ENCODE measurements around the gene IPO11. TPM values are rescaled to one million over a fixed set of nuclear protein-coding genes. Genes with fewer than 3 reads are reported as not detected.

Gene IPO11
- total RNA-seq, 4 donors from 2014 or later = 15.5 to 36.0 (median 20.1) TPM

GRCh38 chr5:62608529-62609511 is 196.3 kb downstream of the IPO11 start:
- DNase-seq = no peak
- no peak overlapping the region for H3K4me3 ChIP-seq
- no peaks in the 10 kb centered on the region for H3K9me3 ChIP-seq
- intact Hi-C loops (cut with DNase I; ENCODE audit: low total_unique reads) = no loop called here
- no peak for TF ChIP-seq CTCF (IDR thresholded peaks at IDR 0.05 in 4 of 5, conservative IDR thresholded peaks at IDR 0.05 in 1 of 5)
- TF ChIP-seq POLR2A (IDR thresholded peaks at IDR 0.05) = no peak
- ATAC-seq = no peak
- peaks cover 0 to 4% of the 10 kb centered on the region in 2 donors for H3K36me3 ChIP-seq
- no peak overlapping the region for H3K27ac ChIP-seq
- in situ Hi-C loops (cut with MboI; ENCODE audit: low sequenced_read_pairs in 4 of 4) = no loop called here
- H3K27me3 ChIP-seq = no peaks in the 10 kb centered on the region
- H3K4me1 ChIP-seq = no peaks in the 10 kb centered on the region

- no peak for ATAC-seq
- in situ Hi-C loops (cut with MboI; ENCODE audit: low sequenced_read_pairs in 4 of 4) (no loop called here), intact Hi-C loops (cut with DNase I; ENCODE audit: low total_unique reads) (no loop called here)
- no peak for DNase-seq
- H3K36me3 ChIP-seq = peaks cover 0 to 5% of the 10 kb centered on the region in 2 donors
- no peaks in the 10 kb centered on the region for H3K9me3 ChIP-seq
- H3K4me1 ChIP-seq = no peaks in the 10 kb centered on the region
- no peak overlapping the region for H3K4me3 ChIP-seq
- H3K27ac ChIP-seq = no peak overlapping the region
- no peaks in the 10 kb centered on the region for H3K27me3 ChIP-seq
- TF ChIP-seq CTCF (IDR thresholded peaks at IDR 0.05 in 4 of 5, conservative IDR thresholded peaks at IDR 0.05 in 1 of 5) (no peak), POLR2A (IDR thresholded peaks at IDR 0.05) (no peak)
These were observed 201.8 kb downstream of the IPO11 start for GRCh38 chr5:62614355-62614754.

- no peak overlapping the region for H3K4me3 ChIP-seq
- no peak for DNase-seq
- H3K27me3 ChIP-seq = no peaks in the 10 kb centered on the region
- peaks cover 0 to 5% of the 10 kb centered on the region in 2 donors for H3K36me3 ChIP-seq
- ATAC-seq = no peak
- in situ Hi-C loops (cut with MboI; ENCODE audit: low sequenced_read_pairs in 4 of 4) = no loop called here
- intact Hi-C loops (cut with DNase I; ENCODE audit: low total_unique reads) = no loop called here
- no peaks in the 10 kb centered on the region for H3K4me1 ChIP-seq
- no peaks in the 10 kb centered on the region for H3K9me3 ChIP-seq
- TF ChIP-seq POLR2A (IDR thresholded peaks at IDR 0.05) = no peak
- no peak overlapping the region for H3K27ac ChIP-seq
These were observed 204.2 kb downstream of the IPO11 start for GRCh38 chr5:62616615-62617277.

- Histone ChIP-seq H3K4me1 (no peaks in the 10 kb centered on the region), H3K27me3 (no peaks in the 10 kb centered on the region), H3K27ac (no peak overlapping the region), H3K36me3 (peaks cover 0 to 5% of the 10 kb centered on the region in 2 donors), H3K4me3 (no peak overlapping the region), H3K9me3 (no peaks in the 10 kb centered on the region)
- DNase-seq = no peak
- TF ChIP-seq CTCF (IDR thresholded peaks at IDR 0.05 in 4 of 5, conservative IDR thresholded peaks at IDR 0.05 in 1 of 5) (no peak), POLR2A (IDR thresholded peaks at IDR 0.05) (no peak)
- in situ Hi-C loops (cut with MboI; ENCODE audit: low sequenced_read_pairs in 4 of 4) = no loop called here
- intact Hi-C loops (cut with DNase I; ENCODE audit: low total_unique reads) = no loop called here
- no peak for ATAC-seq
These were observed 205.4 kb downstream of the IPO11 start for GRCh38 chr5:62617943-62618342.

- intact Hi-C loops (cut with DNase I; ENCODE audit: low total_unique reads) (no loop called here), in situ Hi-C loops (cut with MboI; ENCODE audit: low sequenced_read_pairs in 4 of 4) (no loop called here)
- no peak overlapping the region for H3K27ac ChIP-seq
- DNase-seq (no peak), ATAC-seq (no peak)
- H3K4me3 ChIP-seq = no peak overlapping the region
- no peaks in the 10 kb centered on the region for H3K9me3 ChIP-seq
- H3K4me1 ChIP-seq = no peaks in the 10 kb centered on the region
- H3K27me3 ChIP-seq = no peaks in the 10 kb centered on the region
- no peaks in the 10 kb centered on the region for H3K36me3 ChIP-seq
- TF ChIP-seq POLR2A (IDR thresholded peaks at IDR 0.05) (no peak), CTCF (IDR thresholded peaks at IDR 0.05 in 4 of 5, conservative IDR thresholded peaks at IDR 0.05 in 1 of 5) (no peak)
These were observed 208.2 kb downstream of the IPO11 start for GRCh38 chr5:62620761-62621160.
